H1 (cell line): Measurements from ENCODE around the gene COLQ. TPM values are rescaled to one million over a fixed set of nuclear protein-coding genes. Genes with fewer than 3 reads are reported as not detected.

Experiments used
- CTCF ChIA-PET: fragments of 300-600 bp; sonication (Branson Sonifier 250); formaldehyde crosslinking; loops from one replicate; lab custom pipeline; 2021; ENCODE audit not compliant: partially characterized antibody; lab: Charles Lee
- POLR2A ChIA-PET: fragments of 300-600 bp; sonication (Branson Sonifier 250); formaldehyde crosslinking; loops from one replicate; lab custom pipeline; 2021; ENCODE audit warnings: inconsistent platforms; ENCODE audit not compliant: partially characterized antibody; lab: Charles Lee
- DNase-seq, 2 experiments: peaks; one replicate each; pipeline versions ENCODE4 v3.0.0 to v3.0.0-alpha.2; 2010 to 2022; ENCODE audit warnings: low spot score in 2 of 2, low read depth in 1 of 2, mixed read lengths in 1 of 2
- FAIRE-seq: peaks from 2 replicates; lab custom pipeline; 2011; peaks lifted over from hg19 to GRCh38; lab: Jason Lieb, UNC
- H2AFZ ChIP-seq: 2 replicates; pipeline ENCODE4 v1.8.1; 2012; ENCODE audit warnings: low read length, inconsistent platforms
- H2AK5ac ChIP-seq: 2 replicates; pipeline ENCODE4 v1.6.1; 2013; ENCODE audit warnings: low read depth, low read length
- H2BK120ac ChIP-seq: replicated peaks from 2 replicates; pipeline ENCODE3; 2013; ENCODE audit warnings: low read depth, low read length, inconsistent platforms
- H2BK12ac ChIP-seq: 2 replicates; pipeline ENCODE4 v1.6.1; 2013; ENCODE audit warnings: low read depth, low read length
- H2BK15ac ChIP-seq: 2 replicates; pipeline ENCODE4 v1.6.1; 2013; ENCODE audit warnings: low read length
- H2BK20ac ChIP-seq: 2 replicates; pipeline ENCODE4 v1.6.1; 2013; ENCODE audit warnings: low read length
- H2BK5ac ChIP-seq: 2 replicates; pipeline ENCODE4 v1.6.1; 2013; ENCODE audit warnings: low read depth, low read length
- H3K14ac ChIP-seq: 2 replicates; pipeline ENCODE4 v1.6.1; 2013; ENCODE audit warnings: inconsistent platforms; ENCODE audit not compliant: insufficient read length
- H3K18ac ChIP-seq: 2 replicates; pipeline ENCODE4 v1.6.1; 2013; ENCODE audit warnings: low read length; ENCODE audit errors: extremely low read depth
- H3K23ac ChIP-seq: 2 replicates; pipeline ENCODE4 v1.6.1; 2013; ENCODE audit warnings: inconsistent platforms; ENCODE audit not compliant: insufficient read length
- H3K23me2 ChIP-seq: 2 replicates; pipeline ENCODE4 v1.6.1; 2013; ENCODE audit warnings: low read depth, low read length
- H3K27ac ChIP-seq: 2 replicates; pipeline ENCODE4 v1.6.1; 2011; ENCODE audit warnings: low read depth, low read length, inconsistent platforms
- H3K27me3 ChIP-seq, 4 experiments: replicated peaks in 1 of 4; 1 replicate in 1 of 4; 2 replicates in 3 of 4; pipeline versions ENCODE4 v1.6.1 to v1.8.1; 2011 to 2013; ENCODE audit warnings: low read length in 3 of 4, mild to moderate bottlenecking in 3 of 4, inconsistent platforms in 2 of 4, mixed read lengths in 2 of 4, moderate library complexity in 1 of 4; ENCODE audit not compliant: control insufficient read depth in 3 of 4, insufficient read depth in 3 of 4; ENCODE audit errors: extremely low read depth in 1 of 4
- H3K36me3 ChIP-seq, 4 experiments: 2 replicates each; pipeline versions ENCODE4 v1.6.1 to v1.8.1; 2011 to 2013; ENCODE audit warnings: mild to moderate bottlenecking in 4 of 4, low read length in 3 of 4, moderate library complexity in 2 of 4, control low read depth in 1 of 4, inconsistent platforms in 1 of 4; ENCODE audit not compliant: insufficient read depth in 4 of 4, control insufficient read depth in 2 of 4
- H3K4ac ChIP-seq: replicated peaks from 2 replicates; pipeline ENCODE3; 2013; ENCODE audit warnings: low read length, low read depth, mixed read lengths, inconsistent platforms; ENCODE audit not compliant: insufficient read length
- H3K4me1 ChIP-seq, 4 experiments: replicated peaks in 1 of 4; 1 replicate in 1 of 4; 2 replicates in 3 of 4; pipeline versions ENCODE4 v1.6.1 to v1.8.1; 2011 to 2013; ENCODE audit warnings: low read length in 3 of 4, inconsistent platforms in 2 of 4, mixed read lengths in 1 of 4; ENCODE audit not compliant: insufficient read depth in 4 of 4, control insufficient read depth in 3 of 4
- H3K4me2 ChIP-seq, 2 experiments: 2 replicates each; pipeline versions ENCODE4 v1.6.1 to v1.8.1; 2011 to 2013; ENCODE audit warnings: low read depth in 2 of 2, low read length in 2 of 2, control low read depth in 1 of 2, inconsistent platforms in 1 of 2, mild to moderate bottlenecking in 1 of 2; ENCODE audit not compliant: insufficient read depth in 1 of 2
- H3K4me3 ChIP-seq, 4 experiments: fragments of 200-600, 300-600 bp in 1 of 4; sonication (generic), shearing (Covaris generic), sonication (Bioruptor Twin) in 1 of 4; 2 replicates each; pipeline versions ENCODE4 v1.5.1 to v1.8.1; 2011 to 2016; ENCODE audit warnings: low read length in 4 of 4, low read depth in 3 of 4, control low read depth in 2 of 4, inconsistent platforms in 2 of 4, mild to moderate bottlenecking in 2 of 4, mixed read lengths in 1 of 4, moderate library complexity in 1 of 4; ENCODE audit not compliant: insufficient read depth in 2 of 4; ENCODE audit errors: extremely low read depth in 1 of 4
- H3K56ac ChIP-seq: replicated peaks from 2 replicates; pipeline ENCODE3; 2013; ENCODE audit warnings: low read depth, mild to moderate bottlenecking, mixed read lengths, low read length, inconsistent platforms; ENCODE audit not compliant: insufficient read length
- H3K79me1 ChIP-seq: 2 replicates; pipeline ENCODE4 v1.6.1; 2013; ENCODE audit warnings: low read depth, low read length, control low read depth
- H3K79me2 ChIP-seq, 2 experiments: 2 replicates each; pipeline versions ENCODE4 v1.6.1 to v1.8.1; 2012 to 2013; ENCODE audit warnings: low read length in 2 of 2, mild to moderate bottlenecking in 2 of 2, inconsistent platforms in 1 of 2; ENCODE audit not compliant: insufficient read depth in 2 of 2, control insufficient read depth in 1 of 2
- H3K9ac ChIP-seq, 4 experiments: replicated peaks in 1 of 4; 1 replicate in 1 of 4; 2 replicates in 3 of 4; pipeline versions ENCODE4 v1.6.1 to v1.8.1; 2011 to 2013; ENCODE audit warnings: low read depth in 3 of 4, low read length in 3 of 4, control low read depth in 2 of 4, mild to moderate bottlenecking in 2 of 4, moderate library complexity in 2 of 4, inconsistent platforms in 1 of 4; ENCODE audit errors: extremely low read depth in 1 of 4
- H3K9me3 ChIP-seq, 2 experiments: 2 replicates each; pipeline versions ENCODE4 v1.6.1 to v1.8.1; 2012 to 2013; ENCODE audit warnings: mild to moderate bottlenecking in 2 of 2, moderate library complexity in 2 of 2, control low read depth in 1 of 2, inconsistent platforms in 1 of 2, low read depth in 1 of 2, low read length in 1 of 2, mixed read lengths in 1 of 2; ENCODE audit not compliant: insufficient read depth in 2 of 2
- H4K20me1 ChIP-seq, 2 experiments: replicated peaks in 1 of 2; 2 replicates each; pipeline versions ENCODE3 to v1.8.1; 2011 to 2013; ENCODE audit warnings: inconsistent platforms in 2 of 2, low read length in 2 of 2, mild to moderate bottlenecking in 1 of 2; ENCODE audit not compliant: insufficient read depth in 2 of 2, control insufficient read depth in 1 of 2
- H4K5ac ChIP-seq: 2 replicates; pipeline ENCODE4 v1.6.1; 2013; ENCODE audit warnings: low read length, low read depth, mixed read lengths, inconsistent platforms; ENCODE audit not compliant: insufficient read length
- H4K8ac ChIP-seq: 2 replicates; pipeline ENCODE4 v1.8.0; 2013; ENCODE audit warnings: mild to moderate bottlenecking, moderate library complexity, low read length, inconsistent platforms; ENCODE audit not compliant: insufficient read depth; ENCODE audit errors: extremely low read depth
- H4K91ac ChIP-seq: replicated peaks from 2 replicates; pipeline ENCODE3; 2013; ENCODE audit warnings: low read length, mixed read lengths, inconsistent platforms; ENCODE audit not compliant: insufficient read length
- ATF3 ChIP-seq: IDR thresholded peaks from 2 replicates; pipeline ENCODE4 v1.6.1; 2011; ENCODE audit warnings: low read depth, mild to moderate bottlenecking, low read length; ENCODE audit not compliant: insufficient read depth
- EP300 ChIP-seq, 2 experiments: IDR thresholded peaks; 1 replicate in 1 of 2; 2 replicates in 1 of 2; pipeline ENCODE4 v1.6.1; 2011 to 2012; ENCODE audit warnings: low read depth in 2 of 2, low read length in 2 of 2, mild to moderate bottlenecking in 2 of 2, borderline replicate concordance in 1 of 2, inconsistent platforms in 1 of 2, moderate library complexity in 1 of 2
- JUN ChIP-seq: IDR thresholded peaks from 2 replicates; pipeline ENCODE4 v1.6.1; 2011; ENCODE audit warnings: low read depth, mild to moderate bottlenecking, improper control_type of control experiment, low read length
- KDM5A ChIP-seq: fragments of 200-600 bp; IDR thresholded peaks from 2 replicates; pipeline ENCODE4 v1.7.1; 2012; ENCODE audit warnings: mild to moderate bottlenecking, low read length, inconsistent platforms, mixed read lengths
- POLR2AphosphoS5 ChIP-seq: IDR thresholded peaks from 2 replicates; pipeline ENCODE4 v1.6.1; 2011; ENCODE audit warnings: low read depth, low read length
- YY1 ChIP-seq: IDR thresholded peaks from 2 replicates; pipeline ENCODE4 v1.6.1; 2011; ENCODE audit warnings: low read depth, mild to moderate bottlenecking, low read length
- WGBS, 2 experiments: shearing (Covaris generic) in 1 of 2; methylation state at CpG; one replicate each; pipeline versions ENCODE4 v1.1.6 to v1.1.7; 2013 to 2015; ENCODE audit warnings: low lambda C conversion rate in 2 of 2, mixed read lengths in 2 of 2, inconsistent platforms in 1 of 2, low coverage in 1 of 2, missing lambda C conversion rate in 1 of 2; ENCODE audit not compliant: insufficient replicate concordance in 2 of 2, insufficient coverage in 1 of 2, insufficient read length in 1 of 2; ENCODE audit errors: extremely low coverage in 1 of 2, missing lambda C conversion rate in 1 of 2; 5-methylcytosine and 5-hydroxymethylcytosine counted together
- polyA plus RNA-seq, 7 experiments: library from polyadenylated mRNA; depleted of rRNA in 3 of 7; stranded (reverse) in 5 of 7; unstranded in 2 of 7; fragments of >200 nt in 5 of 7; fragments of 200-250 nt in 2 of 7; gene quantifications; 1 replicate in 5 of 7; 2 replicates in 1 of 7; 4 replicates in 1 of 7; pipeline versions ENCODE4 v1.2.1 to v1.2.3, GENCODE V29; 2011 to 2013; ENCODE audit warnings: missing spikeins in 2 of 7, mixed read lengths in 2 of 7
- total RNA-seq: library from RNA; stranded (reverse); fragmentation: NEBNext Ultra II Directional; extraction: Animal tissue kit (Norgen Biotek cat#: 25700); gene quantifications from 2 replicates; pipeline ENCODE4 v1.2.1, GENCODE V29; 2021
- TF ChIP-seq, protein P1 (sequence below), 3 experiments: IDR thresholded peaks; 1 replicate in 2 of 3; 2 replicates in 1 of 3; pipeline versions ENCODE4 v1.5.1 to v1.6.1; 2011; ENCODE audit warnings: low read length in 3 of 3, mild to moderate bottlenecking in 3 of 3, inconsistent platforms in 2 of 3, low read depth in 1 of 3, moderate library complexity in 1 of 3; ENCODE audit not compliant: insufficient read depth in 1 of 3; ENCODE audit errors: control extremely low read depth in 1 of 3

The COLQ gene
- total and polyA plus RNA-seq, 2 of the 8 experiments (the other 6 are each of a cell fraction or from before 2014, with no cell fraction given), result 1.5 to 1.9 TPM

DNA sequence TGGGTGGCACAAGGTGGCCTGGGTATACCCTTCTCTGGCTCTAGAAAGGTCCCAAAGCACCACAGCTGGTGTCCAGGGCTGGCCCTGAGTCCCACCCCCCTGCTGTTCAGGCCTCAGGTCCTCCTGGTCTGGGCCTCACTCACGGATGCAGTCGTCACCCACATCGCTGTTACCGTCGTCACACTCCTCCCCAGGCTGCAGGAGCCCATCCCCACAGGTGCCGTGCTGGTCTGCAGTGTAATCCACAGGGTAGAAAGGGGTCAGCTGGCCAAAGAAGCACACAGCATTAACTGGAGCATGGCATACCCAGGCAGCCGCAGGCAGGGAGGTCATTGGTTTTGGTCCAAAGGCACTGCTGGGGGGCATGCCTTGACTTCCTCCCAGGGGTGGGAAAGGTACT, 65.8 kb downstream of the COLQ start:
- Histone ChIP-seq H2BK5ac (no peak overlapping the region), H2BK20ac (no peak overlapping the region), H3K9me3 (no peaks in the 10 kb centered on the region), H4K8ac (no peak overlapping the region), H3K23ac (no peak overlapping the region), H2AK5ac (no peak overlapping the region), H3K4me2 (no peak overlapping the region), H3K56ac (no peak overlapping the region), H2BK15ac (no peak overlapping the region), H3K9ac (no peak overlapping the region), H2BK120ac (no peak overlapping the region), H3K18ac (no peak overlapping the region), H3K27ac (no peak overlapping the region), H3K14ac (no peak overlapping the region), H3K79me1 (no peaks in the 10 kb centered on the region), H3K4me3 (no peak overlapping the region), H3K79me2 (no peaks in the 10 kb centered on the region), H3K36me3 (no peaks in the 10 kb centered on the region), H2AFZ (no peak overlapping the region), H3K4ac (no peak overlapping the region), H4K5ac (no peak overlapping the region), H3K4me1 (no peaks in the 10 kb centered on the region), H4K91ac (no peak overlapping the region), H3K23me2 (no peaks in the 10 kb centered on the region), H4K20me1 (no peaks in the 10 kb centered on the region), H3K27me3 (no peaks in the 10 kb centered on the region), H2BK12ac (no peak overlapping the region)
- CTCF ChIA-PET, result no interaction called here
- DNase-seq (no peak), FAIRE-seq (no peak)
- 88% methylated on average over 7 of the region's 7 CpGs; no CpG with 5 or more reads in 1 of the 2 experiments for WGBS, 2 experiments
- POLR2A ChIA-PET, result interaction anchor here (0.6 kb wide), 1 partner anchor 346 kb away, joined by 3 read pairs; no protein-coding TSS in a partner anchor
- TF ChIP-seq JUN (no peak), YY1 (no peak), ATF3 (no peak), POLR2AphosphoS5 (no peak), EP300 (IDR thresholded peaks at IDR 0.05; ENCODE audit: borderline replicate concordance in 1 of 2, low read depth in 2 of 2, low read length in 2 of 2) (no peak), KDM5A (no peak)
- TF ChIP-seq, protein P1, sequence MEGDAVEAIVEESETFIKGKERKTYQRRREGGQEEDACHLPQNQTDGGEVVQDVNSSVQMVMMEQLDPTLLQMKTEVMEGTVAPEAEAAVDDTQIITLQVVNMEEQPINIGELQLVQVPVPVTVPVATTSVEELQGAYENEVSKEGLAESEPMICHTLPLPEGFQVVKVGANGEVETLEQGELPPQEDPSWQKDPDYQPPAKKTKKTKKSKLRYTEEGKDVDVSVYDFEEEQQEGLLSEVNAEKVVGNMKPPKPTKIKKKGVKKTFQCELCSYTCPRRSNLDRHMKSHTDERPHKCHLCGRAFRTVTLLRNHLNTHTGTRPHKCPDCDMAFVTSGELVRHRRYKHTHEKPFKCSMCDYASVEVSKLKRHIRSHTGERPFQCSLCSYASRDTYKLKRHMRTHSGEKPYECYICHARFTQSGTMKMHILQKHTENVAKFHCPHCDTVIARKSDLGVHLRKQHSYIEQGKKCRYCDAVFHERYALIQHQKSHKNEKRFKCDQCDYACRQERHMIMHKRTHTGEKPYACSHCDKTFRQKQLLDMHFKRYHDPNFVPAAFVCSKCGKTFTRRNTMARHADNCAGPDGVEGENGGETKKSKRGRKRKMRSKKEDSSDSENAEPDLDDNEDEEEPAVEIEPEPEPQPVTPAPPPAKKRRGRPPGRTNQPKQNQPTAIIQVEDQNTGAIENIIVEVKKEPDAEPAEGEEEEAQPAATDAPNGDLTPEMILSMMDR (IDR thresholded peaks at IDR 0.05; ENCODE audit: control extremely low read depth in 1 of 3, insufficient read depth in 1 of 3, low read depth in 1 of 3, low read length in 3 of 3), result no peak
